NCI-H524 (cell line): ENCODE results near the gene DYNC1I1.

ENCODE experiments used
- DNase-seq, 2 experiments: peaks; one replicate each; lab custom pipeline; 2025; lab: John Stamatoyannopoulos, UW

Gene DYNC1I1

GRCh38 chr7:96017877-96018276 lies 245.5 kb downstream of the DYNC1I1 start:
- DNase-seq: peak in 1 of 2 experiments; percentile 7

DNA sequence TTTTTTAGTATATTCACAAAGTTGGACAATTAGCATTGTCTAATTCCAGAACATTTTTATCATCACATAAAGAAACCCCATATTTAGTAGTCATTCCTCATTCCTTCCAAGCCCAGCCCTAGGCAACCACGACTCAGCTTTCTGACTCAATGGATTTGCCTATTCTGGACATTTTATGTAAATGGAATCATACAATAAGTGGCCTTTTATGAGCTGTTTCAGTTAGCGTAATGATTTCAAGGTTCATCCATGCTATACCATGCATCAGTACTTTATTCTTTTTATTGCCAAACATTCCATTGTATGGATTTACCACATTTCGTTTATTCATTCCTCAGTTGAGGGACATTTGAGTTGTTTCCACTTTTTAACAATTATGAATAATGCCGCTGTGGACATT lies 249.2 kb downstream of the DYNC1I1 start:
- DNase-seq: no peak

DNA sequence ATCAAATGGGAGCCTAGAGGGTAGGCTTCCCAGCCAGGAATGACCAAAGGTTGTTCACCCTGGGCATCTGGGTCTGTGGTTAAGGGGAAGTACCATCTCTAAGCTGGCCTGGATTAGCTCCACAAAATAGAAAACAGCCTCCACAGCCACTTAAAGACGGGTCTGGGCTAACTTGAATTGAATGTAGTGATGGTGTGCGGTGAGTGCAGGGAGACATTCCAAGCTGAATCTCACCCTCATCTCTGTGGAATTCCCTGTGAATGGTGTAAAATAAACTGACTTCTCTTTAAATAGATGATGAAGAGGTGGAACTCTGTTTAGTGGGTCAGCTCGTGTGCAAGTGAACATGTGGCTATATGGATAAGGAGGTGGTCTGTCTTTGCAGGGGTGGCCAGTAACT lies 251.0 kb downstream of the DYNC1I1 start:
- peak; percentile 76 to 88 for DNase-seq

DNA sequence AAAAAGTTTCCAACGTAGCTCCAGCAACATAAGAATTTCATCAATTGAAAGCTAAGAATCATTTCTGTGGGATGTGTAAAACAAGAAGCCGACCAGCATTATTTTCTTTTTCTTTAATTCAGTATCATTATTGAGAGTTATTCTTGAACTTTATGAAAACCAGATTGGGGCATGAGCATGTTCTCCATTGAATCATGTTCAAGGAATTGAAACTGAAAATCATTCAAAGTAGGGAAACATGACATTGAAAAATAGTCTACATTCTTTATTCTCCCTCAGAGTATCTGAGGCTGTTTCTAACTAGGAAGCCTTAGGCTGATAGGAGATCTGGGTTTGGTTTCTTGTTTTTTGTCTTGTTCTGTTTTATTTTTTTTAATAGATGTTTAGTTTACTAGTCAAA lies 253.7 kb downstream of the DYNC1I1 start:
- no peak for DNase-seq

GRCh38 chr7:96026611-96027010 lies 254.3 kb downstream of the DYNC1I1 start:
- no peak for DNase-seq

DNA sequence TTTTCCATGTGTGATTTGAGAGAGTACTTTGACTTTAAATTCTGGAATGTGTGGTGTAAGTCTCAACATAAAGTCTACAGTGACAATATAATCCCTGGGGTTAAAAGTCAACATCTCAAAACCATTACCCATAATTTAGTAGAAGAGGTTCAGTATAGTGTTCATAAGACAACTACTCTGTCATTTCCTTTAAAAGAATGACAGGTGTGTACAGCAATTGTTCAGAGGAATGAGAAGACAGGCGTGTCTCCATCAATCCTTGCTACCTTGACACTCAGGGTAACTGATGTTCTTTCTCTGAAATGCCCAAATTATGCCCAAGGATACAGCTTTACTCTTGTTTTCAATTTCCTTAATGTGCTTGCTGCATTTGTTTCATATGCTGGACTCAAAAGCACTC lies 256.4 kb downstream of the DYNC1I1 start:
- no peak for DNase-seq

DNA sequence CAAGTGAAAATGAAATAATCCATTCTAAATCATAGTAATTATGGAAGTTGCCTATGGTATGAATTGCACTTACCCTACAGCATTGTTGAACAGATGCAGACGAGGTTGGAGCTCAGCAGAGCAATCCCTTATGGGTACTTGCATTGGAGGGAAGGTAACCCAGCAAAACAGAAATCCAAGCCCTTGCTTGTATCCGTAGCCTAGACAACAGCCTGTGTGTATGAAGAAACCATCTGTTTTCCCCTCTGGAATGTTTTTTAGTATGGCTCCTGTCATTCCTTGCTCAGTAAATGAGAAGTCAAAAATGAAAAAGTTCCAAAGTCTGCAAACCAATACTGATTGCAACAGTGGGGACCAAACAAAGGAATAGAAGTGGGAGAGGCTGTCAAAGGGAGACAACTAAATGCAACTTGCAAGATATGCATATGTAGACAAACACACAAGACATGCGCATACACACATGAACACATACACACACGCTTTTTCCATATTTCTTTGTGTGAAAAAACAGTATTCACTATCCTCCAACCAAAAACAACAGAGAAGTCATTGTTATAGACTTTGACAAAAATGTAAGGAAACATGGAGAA lies 260.8 kb downstream of the DYNC1I1 start:
- DNase-seq: peak; percentile 78 to 92

GRCh38 chr7:96034940-96035727 lies 262.8 kb downstream of the DYNC1I1 start:
- peak in 1 of 2 experiments; percentile 31 for DNase-seq

DNA sequence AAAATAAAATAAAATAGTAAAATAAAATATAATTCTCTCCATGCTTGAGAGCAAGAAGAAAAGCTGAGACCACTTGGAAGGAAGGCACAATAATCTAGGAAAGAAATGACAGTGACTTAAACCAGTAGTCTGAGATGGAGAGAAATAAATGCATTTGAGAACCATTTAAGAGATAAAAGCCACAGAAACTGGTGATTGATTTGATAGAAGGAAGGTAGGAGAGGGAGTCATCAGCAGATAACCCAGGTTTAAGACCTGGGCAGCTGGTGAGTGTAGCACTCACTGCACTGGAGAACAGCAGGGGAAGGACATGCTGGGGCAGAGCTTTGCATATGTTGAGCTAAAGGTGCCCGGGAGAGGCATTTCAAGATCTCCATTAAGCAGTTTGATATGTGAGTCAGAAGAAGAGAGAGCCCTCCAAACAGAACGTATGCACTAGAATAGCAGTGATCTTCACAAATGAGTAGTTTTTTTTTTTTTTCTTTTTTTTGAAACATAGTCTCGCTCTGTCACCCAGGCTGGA lies 268.0 kb downstream of the DYNC1I1 start:
- DNase-seq: peak in 1 of 2 experiments; percentile 67

- DNase-seq: no peak
These were observed 268.8 kb downstream of the DYNC1I1 start for GRCh38 chr7:96041171-96041570.

GRCh38 chr7:96045181-96045580 lies 272.8 kb downstream of the DYNC1I1 start:
- no peak for DNase-seq

DNA sequence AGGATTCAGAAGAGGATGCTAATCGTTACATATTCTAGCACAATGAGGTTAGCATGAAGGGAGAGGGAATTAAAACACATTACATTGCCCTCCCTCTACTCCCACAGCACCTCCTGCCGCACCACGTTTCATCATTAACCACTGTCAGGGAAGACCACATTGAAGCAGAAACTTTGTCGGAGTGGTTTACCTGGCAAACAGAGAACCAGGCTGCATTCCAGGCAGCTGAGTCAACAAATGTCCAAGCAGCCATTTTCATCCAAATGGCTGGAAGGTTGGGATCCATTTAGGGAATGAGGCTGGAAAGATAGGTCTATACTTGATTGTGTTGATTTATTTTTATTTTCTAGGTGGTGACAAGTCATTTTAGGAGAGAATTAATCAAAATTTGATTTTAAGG lies 273.6 kb downstream of the DYNC1I1 start:
- DNase-seq: no peak

- DNase-seq: no peak
These were observed 279.9 kb downstream of the DYNC1I1 start for GRCh38 chr7:96052289-96052688.

GRCh38 chr7:96052860-96053470 lies 280.6 kb downstream of the DYNC1I1 start:
- DNase-seq: no peak

DNA sequence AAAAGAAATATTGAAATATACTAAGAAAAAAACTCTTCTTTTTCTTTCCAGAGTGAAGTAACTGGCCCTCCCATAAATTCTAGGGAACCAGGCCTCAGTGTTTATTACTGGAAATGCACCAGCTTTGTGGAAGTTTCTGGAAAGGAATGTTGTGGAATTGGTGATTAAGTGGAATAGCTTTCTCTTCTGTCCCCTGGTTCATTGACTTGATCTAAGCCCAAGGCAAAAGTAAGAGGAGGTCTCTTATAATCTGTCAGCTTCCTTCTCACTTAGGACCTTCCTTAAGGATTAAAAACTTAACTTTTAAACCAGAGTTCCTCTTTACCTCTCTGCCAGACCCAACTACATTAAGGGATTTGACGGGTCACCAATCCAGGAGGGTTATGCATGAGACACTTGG lies 283.4 kb downstream of the DYNC1I1 start:
- no peak for DNase-seq

- no peak for DNase-seq
These were observed 286.7 kb downstream of the DYNC1I1 start for GRCh38 chr7:96059075-96059474.

DNA sequence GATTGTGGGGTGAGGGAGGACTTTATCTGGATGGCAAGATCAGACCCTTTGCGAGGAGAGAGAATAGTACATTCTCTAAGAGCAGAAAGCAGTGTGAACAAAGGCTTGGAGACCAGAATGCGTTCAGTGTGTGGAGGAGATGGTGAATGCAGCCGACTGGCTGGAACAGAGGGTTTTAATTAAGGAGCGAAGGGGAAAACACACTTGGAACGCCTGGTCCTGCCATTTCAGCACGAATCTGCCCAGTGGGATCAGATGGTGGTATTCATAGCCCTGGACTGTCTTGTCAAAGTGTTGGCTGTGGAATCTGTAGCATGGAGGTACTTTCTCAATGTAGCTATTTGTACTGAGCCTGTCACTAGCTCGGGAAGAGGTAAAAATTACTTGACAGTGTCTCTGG lies 288.7 kb downstream of the DYNC1I1 start:
- no peak for DNase-seq

- no peak for DNase-seq
These were observed 289.5 kb downstream of the DYNC1I1 start for GRCh38 chr7:96061844-96062243.

DNA sequence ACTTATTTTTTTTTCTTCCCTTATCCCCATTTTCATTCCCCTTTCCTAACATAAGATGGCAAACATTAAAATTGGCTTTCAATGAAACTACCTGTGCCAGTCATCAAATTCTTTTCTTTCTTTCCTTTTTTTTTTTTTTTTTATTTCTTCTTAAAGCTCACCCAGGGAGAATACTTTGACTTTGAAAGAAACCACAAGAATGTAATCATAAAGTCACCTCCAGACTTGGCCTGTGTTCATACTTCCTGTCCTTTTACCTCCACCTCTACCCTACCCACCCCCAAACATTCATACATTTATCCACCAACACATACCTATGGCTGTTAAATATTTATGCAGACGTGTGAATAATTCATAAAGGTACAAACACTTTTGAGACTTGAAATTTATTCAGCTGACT lies 295.0 kb downstream of the DYNC1I1 start:
- no peak for DNase-seq

DNA sequence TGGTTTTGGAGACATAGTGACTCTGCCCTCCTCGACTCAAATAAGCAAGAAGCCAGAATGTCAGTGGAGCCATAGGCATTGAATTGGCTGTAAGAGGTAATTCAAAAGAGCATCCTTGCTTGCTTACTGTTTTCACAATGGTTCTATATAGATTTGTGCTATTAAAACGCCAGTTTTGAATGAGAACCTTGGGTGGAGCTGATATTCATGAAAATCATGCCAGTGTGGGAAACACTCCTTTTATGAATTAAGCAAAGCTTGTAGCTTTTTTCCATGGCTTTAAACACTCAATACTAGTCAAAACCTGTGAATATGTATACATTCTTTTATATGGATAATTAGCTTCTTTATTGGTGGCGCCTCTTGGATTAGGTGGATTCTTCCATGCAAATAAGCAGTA lies 297.0 kb downstream of the DYNC1I1 start:
- no peak for DNase-seq

DNA sequence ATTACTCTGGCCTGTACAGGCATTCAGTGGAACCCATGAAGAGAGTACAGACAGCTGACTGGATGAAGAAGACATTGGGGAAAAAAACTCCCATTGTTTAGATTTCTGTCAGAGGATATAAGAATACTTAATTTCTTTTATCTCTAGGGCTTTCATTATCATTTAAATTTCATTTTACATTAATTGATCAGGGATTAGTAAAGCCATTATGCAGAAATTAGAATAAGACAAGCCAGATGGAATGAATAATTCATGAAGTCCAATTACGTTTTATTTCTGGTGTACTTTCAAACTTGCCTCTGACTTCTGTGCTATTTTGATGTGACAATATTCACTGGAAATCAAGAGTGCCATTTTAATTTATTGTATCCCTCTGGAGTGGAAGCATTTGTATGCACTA lies 302.5 kb downstream of the DYNC1I1 start:
- no peak for DNase-seq

DNA sequence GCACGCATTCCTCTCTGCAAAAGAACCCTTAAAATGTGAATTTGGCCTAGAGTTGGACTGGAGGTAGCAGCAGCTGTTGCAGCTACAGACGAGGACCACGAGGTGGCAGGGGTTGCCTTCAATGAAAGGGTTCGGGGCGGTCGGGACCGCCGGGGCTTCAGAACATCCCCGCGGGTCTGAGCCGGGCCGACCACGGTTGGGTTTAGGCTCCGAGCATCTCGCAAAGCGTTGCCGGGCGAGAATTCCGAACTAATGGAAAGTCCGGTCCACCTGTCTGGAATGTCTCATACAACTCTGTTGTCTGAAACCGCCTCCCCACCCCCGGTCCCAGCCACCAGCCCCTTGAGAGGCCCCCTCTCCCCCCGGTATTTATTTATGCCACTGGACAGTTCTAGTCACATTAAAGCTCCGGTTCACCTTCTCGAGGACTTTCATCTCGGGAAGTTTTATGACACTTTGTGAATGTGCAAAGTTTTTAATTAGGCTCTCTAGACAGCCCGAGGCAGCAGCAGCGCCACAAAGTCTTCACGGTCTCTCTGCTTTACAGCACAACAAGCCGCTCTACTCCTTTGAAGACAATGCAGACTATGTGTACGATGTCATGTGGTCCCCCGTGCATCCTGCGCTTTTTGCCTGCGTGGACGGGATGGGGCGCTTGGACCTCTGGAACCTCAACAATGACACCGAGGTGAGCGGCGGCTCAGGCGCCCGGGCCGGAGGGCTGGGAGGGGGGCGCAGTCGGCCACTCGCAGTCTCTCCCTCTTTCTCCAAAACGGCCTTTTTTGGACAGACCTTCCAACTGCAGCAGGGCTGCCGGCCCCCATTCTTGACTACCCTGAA lies 303.4 kb downstream of the DYNC1I1 start:
- DNase-seq: peak; percentile 58 to 76
